ENCODE results near the gene ASB1.

- TF ChIP-seq ZNF274 (IDR thresholded peaks at IDR 0.05; ENCODE audit: low read depth, low read length), result no peak
- TF ChIP-seq YY1 (IDR thresholded peaks at IDR 0.05; ENCODE audit: insufficient read depth, insufficient read length), result no peak
- no peak for TF ChIP-seq SUZ12 (IDR thresholded peaks at IDR 0.05; ENCODE audit: extremely low read depth, insufficient read depth, insufficient read length)
These were observed 14.0 kb downstream of the ASB1 start for GRCh38 chr2:238440767-238441166.

Measured in NT2/D1 (cell line).